ENCODE results near the gene S1PR3.

Gene S1PR3

DNA sequence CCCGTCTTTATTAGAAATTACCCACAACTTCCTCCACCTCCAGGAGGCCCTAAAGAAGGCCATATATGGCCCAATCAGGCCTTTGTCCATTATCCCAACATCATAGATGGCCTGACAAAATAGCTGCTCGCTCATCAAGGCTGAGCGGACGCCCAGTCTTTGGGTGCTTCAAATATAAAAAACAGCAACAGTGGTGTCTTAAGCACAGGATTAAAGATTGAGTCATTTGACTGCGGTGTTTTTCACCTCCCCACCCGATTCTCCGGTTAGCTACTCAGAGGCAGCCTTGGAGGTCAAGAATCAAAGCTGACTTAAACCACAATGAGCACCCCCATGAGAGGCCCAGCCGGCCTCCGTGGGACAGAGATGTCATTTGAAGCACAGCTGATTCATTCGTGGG lies 18.8 kb downstream of the S1PR3 start:
- DNase-seq: no peak

DNA sequence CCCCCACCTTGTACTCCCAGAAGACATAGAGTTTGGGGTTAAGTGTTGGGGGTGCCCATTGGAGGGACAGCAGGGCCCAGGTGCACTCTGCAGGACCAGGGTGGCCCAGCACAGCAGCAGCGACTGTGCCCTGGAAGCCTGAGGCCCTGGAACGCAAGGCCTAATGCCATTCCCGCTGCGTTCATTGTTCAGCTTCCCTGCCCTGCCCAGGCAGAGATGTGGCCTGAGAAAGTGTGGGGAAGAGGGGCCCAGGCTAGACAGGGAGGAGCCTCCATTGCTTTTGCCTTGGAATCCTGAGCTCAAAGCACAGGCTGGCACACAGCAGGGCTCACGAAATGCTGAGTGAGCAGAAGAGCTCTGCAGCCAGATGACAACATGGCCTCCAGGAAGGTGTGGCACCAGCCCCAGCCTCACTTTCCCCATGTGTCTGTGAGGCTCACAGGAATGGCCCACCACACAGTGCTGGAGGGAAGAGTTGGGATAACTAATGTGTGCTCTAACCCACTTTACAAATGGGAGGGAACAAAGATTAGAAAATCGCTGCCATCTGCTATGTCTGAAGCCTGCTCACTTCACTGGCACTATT lies 19.4 kb downstream of the S1PR3 start:
- no peak for DNase-seq

DNA sequence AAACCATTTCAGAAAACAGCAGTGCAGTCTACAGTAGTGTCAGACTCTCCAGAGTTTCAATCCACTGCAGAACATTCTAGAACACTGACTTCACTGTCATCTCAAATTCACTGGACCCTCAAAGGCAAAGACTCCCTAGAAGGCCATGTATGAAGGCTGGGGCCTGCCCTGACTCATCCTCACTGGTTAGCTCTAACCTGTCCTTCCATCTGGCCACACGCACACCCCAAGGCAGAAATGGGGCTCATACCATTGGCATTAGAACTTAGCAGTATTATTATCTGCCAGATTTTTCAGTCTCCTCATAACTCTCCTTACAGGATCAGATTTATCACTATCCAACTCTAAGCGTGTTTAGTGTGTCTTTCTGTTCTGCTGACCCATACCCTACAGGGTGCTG lies 20.4 kb downstream of the S1PR3 start:
- DNase-seq: no peak

DNA sequence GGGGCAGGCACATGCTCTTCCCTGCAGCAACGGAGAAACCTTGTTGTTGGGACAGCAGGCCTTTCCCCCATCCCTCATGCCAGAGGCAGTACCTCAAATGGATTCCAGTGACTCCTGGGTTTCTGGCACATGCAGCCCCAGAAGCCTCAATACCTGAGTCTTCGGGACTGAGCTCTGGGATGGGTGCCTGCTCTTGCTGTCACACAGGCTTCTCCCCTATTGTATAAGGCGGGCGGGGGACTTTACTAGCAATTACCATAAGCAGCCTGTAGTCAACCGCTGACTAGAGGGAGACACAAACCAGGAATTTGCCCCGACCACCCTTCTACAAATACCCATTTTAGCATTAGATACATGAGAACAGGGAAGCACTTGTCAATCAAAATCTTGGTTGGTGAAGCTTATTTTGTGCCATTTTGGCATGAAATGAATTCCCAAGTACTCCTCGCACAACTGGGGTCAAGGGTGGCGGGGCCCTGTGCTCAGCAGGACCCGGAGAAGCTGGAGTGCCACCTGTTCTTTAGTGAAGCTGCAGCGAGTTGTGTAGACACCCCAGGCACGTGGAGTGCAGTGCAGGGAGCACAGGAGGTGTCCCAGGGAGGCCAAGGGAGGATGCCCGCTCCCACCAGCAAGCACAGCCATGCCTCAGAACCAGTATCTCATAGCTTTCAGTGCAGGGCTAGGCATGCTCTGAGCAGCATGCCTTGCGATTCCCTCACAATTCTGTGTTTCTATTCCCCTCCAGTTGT lies 21.2 kb downstream of the S1PR3 start:
- no peak for DNase-seq

DNA sequence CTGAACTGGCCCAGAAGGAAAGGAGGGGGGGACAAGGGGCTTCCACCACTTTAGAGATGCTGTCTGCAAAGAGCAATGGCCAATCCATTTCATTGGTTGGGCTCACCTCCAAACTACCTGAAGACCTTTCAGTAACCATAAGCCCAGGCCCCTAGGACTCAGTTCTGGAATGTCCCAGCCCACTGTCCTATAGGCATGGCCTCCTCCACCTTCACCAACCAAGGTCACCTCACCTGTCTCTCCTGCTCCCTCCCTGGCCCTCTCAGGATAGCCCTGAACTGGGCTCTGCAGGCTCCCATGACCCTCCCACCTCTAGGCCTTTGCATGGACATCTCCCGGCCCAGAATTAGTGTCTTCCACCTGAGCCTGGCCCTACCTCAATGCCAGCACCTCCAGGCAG lies 22.4 kb downstream of the S1PR3 start:
- no peak for DNase-seq

DNA sequence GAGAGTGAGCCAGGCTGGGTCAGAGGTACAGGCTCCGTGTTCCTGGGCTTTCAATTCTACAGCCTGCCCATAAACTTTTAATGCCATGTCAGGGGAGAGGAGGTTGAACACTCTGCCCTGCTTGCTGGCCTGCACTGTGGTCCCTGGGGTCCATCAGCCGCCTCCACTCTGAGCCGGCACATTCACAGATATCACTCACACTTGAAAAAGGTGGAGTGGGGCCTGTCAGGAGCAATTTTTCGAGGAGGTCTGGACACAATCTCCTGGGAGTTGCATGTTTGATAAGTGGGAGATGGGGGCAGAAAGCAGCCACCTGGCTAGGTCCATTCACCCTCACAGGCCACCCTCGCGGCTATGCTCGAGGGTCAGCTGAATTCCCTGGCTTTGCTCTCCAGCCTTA lies 22.9 kb downstream of the S1PR3 start:
- DNase-seq: no peak

DNA sequence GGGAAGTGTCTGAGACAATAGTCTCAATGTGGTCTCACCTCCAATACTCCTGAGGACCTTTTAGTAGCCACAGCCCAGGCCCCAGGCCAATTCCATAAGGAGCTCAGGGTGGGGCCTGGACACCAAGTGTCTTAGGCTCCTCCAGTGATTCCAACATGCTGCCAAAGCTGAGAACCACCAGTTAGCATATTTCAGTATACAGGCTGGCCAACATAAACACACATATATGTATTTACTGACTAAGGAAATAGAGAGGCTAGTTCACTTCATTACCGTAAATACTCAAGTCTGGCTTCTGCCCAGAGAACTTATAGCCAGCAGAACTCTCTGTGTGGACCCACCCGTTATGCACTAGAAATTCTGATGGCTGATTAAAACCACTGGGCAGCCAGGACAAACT lies 24.1 kb downstream of the S1PR3 start:
- DNase-seq: no peak

DNA sequence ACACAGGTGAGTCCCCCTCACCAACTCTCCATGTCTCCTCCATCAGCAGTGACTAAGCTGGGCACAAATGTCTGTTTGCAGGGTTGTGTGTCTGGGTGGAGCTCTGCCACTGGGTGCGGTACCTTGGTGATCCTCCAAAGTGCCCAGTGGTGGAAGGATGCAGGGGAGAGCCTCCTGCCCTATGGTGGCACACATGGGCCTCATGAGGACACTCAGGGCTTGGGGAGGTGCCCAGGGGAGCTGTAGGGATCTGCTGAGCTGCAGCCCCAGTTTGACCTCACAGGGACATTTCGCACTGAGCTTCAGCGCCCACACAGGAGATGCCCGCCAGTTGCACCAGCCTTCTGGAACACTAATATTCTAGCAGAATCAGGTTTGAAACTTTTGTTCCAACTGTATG lies 29.5 kb downstream of the S1PR3 start:
- DNase-seq: no peak

DNA sequence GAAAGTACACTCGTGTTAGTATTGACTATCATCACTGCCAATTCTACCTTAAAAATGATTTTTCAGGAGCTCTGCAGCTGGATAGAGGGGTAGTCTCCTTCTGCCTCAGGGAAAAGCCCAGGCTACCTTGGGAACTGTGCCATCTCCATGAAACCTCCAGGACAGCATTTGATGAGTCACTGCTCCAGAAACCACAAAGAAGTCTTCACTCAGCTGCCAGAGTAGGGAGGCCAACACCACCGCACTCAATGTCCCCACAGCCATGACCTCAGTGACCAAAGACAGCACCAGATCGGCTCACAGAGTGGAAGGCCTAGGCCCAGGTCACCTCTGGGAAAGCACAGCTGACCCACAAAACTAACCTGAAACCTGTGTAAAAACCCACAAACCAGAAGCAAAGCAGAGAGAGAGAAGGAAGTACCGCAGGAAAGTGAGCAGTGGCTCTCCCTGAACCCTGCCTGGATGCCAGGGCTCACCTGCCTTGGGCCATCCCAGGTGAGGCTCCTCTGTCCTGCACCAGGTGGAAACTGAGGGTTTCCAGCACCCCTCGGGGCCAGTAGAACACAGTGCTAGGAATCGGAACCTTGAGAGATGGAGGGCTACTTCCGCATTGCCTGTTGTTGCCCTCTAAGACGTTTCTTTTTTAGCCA lies 30.0 kb downstream of the S1PR3 start:
- DNase-seq: no peak

DNA sequence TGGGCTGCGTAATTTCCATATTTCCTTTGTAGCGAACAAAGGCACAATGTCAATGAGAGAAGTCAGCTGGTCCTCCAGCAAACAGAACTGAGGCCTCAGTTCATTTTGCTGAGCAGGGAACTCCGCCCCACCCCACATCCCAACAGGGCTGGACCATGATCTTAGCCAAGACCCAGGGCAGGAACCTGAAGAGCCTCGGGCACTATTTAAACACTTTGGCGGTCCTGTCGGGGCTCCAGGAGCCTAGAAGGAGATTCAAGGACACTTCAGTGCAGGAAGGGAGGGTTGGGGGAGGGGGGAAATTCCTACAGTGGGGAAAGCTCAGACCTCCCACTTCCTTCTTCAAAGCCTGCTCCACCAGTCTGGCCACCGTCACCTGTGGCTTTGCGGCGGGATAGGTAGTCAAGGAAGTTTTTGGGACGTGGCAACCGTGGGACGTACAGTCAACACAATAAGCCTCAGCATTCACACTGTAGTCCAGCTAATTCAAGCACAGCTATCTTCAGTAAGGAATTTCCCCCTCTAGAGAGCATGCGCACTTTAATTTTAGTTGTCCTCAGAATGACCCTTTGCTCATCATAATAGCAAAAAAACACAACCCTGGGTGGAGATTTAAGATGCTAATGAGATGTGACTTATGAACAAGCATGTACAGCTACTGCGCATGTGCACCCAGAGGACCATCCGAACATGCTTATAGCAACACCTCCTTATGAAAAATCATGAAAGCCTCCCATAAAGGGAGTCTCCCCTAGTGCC lies 30.9 kb downstream of the S1PR3 start:
- no peak for DNase-seq

DNA sequence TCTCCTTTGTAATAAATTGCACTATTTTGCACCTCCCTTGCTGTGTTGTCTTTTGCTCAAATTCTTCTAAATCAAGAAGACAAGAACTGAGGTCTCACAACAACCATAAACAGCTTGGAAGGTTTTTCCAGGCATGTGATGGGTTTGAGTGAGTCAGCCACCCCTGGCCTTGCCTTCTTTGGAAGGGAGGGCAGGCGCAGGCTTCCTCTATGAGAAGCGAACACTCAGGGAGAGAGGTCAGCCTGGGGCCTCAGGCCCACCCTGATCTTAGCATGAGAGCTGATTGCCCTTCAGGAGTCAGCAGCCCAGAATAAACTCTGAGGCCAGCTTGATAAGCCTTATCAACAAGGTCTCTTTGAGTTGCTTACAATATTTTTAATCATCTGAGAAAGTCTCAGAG lies 31.6 kb downstream of the S1PR3 start:
- no peak for DNase-seq

DNA sequence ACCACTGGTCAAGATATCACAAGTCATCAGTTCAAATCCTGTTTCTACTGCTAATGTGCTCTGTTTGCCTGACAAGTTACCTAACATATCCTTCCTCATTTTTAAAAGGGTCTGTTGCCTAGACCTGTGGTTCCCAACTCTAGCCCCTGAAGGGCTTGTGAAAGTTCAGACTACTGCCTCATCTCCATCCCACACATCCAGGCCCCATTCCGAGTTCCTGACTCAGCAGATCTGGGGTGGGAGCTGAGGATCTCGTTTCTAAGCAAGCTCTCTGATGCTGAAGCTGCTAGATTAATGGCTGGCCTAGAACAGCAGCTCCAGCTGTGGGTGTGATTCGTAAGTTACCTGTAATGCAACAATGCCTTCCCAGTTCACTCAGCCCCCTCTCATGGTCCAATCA lies 32.5 kb downstream of the S1PR3 start:
- DNase-seq: no peak

DNA sequence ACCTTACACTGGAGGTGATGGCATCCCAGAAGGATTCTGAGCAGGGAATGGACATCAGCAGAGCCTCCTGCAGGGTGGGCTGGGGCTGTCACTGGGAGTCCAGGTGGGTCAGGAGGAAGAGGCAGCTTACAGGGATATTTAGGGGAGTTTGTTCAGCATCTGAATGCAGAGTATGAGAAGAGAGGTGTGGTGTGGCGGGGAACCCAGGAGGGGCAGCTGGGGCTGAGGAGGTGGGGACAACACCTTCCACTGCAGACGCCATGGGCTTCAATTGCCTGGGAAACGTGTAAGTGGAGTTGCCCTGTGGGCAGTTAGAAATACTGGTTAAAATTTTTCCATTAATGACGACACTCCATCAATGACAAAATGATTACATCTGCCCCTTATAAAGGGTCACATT lies 33.5 kb downstream of the S1PR3 start:
- no peak for DNase-seq

DNA sequence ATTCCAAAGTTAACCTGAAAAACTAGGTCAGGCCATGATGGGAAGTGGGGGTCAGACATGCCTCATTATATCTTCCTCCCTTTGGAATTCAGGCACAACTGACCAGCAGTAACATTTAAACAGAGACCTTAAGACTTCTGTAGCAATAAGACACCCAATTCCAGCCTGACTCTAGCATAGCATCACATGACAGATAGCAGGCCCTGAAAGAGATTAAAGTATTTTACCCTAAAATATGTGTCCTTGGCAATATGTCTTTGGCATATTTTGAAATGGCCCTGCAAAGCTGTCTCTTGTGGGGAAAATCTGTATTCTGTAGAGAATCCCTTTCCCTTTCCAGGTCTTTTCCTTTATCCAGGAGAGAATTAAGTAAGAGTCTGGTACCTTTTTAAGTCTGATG lies 34.3 kb downstream of the S1PR3 start:
- no peak for DNase-seq

DNA sequence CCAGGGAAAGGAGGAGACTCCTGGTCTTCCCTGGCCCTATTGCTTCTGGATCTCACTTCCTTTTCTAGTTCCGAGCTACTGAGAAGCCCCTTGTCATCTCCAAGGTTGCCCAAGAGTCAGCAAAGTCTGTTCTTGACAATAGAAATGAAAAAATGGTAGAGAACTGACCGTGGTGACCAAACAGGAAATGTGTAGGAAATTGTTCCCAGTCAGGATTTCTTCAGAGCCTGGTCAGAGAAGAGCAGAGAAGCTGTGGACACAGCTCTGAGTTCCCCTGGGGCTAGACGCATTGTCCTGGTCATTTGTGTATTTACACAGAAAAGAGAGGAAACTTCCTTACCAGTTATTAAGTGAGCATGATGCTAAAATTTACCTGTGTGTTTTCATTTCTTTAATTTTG lies 35.6 kb downstream of the S1PR3 start:
- no peak for DNase-seq

DNA sequence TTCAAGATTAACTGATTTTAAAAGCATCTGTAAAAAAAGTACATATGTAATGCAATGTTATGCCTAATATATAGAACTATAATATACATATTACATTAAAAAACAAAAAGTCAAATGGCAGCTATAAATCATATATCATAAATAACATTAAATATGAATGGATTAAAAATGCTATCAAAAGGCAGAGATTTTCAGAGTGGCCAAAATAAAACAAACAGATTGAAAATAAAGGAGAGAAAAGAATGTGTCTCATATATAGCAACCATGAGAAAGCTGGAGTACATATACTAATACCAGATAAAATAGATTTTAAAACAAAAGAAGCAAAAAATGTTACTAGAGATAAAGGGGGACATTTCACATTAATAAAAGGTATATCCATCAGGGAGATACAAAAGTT lies 38.5 kb downstream of the S1PR3 start:
- DNase-seq: no peak

DNA sequence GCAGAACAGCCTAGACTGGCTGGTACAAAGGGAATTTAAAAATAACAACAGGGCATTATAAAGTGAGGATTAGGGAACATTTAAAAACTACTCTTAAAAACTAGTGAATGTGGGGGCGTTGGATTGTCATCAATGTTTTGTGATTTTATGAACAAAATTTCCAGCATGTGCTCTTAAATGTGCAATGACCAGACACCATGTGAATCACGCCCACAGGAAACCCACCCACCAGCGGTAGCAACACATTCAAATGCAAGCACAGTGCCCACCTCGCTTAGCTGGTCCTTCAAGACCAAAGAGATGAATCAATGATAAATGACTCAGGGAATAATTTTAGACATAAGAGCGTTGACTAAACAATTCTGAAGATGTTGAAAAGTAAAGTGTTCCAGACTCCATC lies 40.9 kb downstream of the S1PR3 start:
- DNase-seq: no peak

DNA sequence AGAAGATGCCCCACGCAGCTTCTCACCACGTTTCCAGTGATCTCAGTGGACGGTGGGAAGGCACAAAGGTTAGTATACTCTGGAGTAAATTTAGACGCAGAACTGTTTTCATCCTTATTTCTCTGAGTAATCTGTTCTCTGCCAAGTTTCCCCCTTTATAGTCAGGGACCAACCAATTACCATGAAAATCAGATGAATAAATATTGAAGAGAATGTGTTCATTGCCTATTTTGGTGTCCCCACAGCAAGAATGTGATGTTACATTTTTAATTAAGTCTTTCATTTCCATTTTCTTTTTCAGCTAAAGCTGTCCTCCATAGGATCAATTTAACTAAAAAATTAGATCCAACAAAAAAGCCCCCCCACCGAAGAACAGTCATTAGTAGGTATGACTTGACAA lies 41.4 kb downstream of the S1PR3 start:
- DNase-seq: no peak

DNA sequence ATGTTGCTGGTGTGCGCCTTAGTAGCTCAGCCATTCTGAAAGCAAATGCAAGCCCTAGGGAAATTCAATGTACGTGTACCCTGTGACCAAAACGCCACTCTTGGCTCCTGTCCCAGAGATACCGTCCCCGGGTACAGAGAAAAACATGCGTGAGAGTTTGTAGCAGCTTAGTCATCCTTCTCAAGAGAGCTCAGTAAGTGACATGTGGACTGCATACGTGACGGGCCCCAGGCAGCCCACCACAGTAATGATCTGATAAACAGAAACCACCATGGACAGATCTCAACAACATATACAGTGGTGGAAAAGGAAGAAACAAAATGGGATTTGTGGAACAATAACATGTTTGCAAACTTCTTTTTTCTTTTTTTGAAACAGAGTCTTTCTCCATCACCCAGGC lies 45.1 kb downstream of the S1PR3 start:
- no peak for DNase-seq

DNA sequence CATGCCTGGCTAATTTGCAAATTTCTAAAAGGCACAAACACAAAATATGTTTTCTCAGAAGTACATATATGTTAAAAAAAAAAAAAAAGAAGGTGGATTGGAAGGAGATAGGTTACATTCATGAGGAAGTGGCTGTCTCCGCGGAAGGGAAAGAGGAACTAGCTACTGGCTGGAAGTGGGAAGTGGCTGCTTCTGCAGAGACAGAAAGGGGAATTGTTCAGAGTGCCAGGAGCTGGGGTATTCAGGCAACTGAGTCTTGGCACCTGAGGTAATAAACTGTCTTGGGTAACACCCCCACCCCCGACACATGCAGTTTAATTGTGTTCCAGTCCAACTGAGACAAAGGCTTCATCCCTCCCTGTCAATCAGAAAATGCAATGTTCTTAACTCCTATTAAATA lies 45.6 kb downstream of the S1PR3 start:
- peak; percentile 5 for DNase-seq

DNA sequence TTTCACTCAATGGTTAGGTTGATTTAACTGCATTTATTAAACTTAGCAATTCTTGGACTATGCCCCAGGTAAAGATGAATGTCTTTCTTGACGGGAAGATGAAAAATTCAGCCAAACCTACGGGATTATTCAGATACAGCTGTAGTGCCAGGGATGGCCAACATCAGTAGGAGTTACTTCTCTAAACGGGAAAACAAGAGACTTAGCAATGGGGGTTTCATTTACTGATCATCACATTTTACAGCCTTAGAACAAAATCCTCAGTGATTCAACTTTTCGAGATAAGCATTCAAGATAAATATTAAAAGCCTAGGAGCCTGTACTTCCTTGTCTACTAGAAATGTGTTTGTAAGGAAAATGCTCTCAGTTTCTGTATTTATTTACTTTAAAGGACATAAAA lies 46.1 kb downstream of the S1PR3 start:
- no peak for DNase-seq

DNA sequence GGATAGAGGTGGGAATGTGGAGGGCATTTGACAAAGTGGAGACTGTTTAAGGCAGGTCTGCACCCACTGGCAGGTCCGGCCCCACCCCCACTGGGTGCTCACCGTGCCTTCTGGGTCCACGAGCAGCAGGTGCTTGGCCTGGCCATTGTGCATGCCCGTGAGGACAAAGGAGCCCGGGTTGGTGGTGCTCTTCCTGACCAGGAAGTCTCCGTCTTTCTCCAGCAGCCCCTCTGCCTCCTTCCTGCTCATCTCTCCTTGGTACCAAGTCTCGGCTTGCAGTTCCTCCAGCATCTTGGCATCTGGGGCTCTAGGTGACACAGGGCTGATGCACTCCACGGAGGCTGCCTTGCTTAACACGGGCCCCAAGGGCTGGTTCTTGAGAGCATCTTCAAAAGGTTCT lies 46.6 kb downstream of the S1PR3 start:
- no peak for DNase-seq

DNA sequence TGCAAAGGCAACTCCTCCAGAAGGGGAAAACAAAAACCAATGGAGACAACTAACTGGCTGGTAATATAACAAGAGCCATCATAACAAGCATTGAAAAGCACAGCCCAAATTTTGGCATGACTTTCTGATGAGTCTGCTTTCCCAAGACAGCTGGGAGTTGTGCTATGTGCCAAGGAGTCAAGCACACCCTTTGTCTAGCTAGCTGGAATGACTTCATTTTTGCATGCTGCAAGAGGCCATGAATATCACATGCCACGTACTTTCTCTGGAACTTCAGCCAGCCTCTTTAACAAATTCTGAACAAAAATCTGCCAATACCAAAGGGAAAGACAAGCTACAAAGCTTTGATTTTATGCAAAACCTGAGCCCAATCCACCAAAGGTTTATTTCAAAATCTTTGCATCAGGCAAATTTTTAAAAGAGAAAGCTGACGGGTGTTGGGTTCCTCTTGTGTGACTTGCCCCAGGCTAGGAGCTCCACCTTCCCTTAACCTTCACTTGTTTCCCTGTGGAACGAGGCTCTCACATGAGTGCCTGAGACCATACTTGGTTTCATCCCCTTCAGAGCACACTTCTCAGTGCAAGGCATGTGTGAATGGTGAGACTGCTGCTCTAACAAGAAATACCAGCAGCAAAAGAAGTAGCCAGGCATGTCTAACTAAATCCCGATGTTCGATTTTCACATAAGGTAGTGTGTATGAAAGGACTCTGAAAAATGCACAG lies 47.3 kb downstream of the S1PR3 start:
- no peak for DNase-seq

Measured in CD4-positive, alpha-beta T cell treated with Interleukin-10 for 1 hour (primary cell).